ENCODE measurements around the gene ZNF621.
"Not testable (repeated sequence)": the region's sequence is repeated elsewhere in the genome, so short reads cannot be mapped to it uniquely, and the experiment has no call there.

The ZNF621 gene

DNA sequence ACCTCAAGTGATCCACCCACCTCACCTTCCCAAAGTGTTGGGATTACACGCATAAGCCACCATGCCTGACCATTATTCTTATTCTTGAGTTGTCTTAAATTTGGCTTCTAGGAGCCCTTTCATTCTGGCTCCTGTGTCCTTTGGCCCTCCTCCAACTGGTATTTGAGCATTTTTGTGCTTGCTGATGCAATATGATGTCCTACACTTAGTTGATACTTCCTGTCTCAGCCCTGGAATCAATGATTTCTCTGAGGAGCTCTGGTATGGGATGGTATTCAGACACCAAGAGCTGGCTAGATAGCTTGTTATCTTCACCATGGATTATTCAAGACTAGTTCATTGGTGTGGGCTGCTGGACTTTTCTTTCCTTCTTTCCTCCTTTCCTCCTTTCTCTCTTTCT, 25.4 kb downstream of the ZNF621 start:
- Histone ChIP-seq H3K4me2 (ENCODE audit: low read length) (no peak overlapping the region), H3K36me3 (ENCODE audit: insufficient read depth, low read length) (no peaks in the 10 kb centered on the region), H3K4me3 (ENCODE audit: low read depth, low read length, poor library complexity, severe bottlenecking) (no peak overlapping the region), H4K20me1 (ENCODE audit: insufficient read depth, low read length) (no peaks in the 10 kb centered on the region), H3F3A (ENCODE audit: insufficient read depth, low read length) (no peaks in the 10 kb centered on the region), H2AFZ (ENCODE audit: low read length) (no peak overlapping the region), H3K4me1 (ENCODE audit: insufficient read depth, low read length, severe bottlenecking) (no peaks in the 10 kb centered on the region), H3K79me2 (ENCODE audit: insufficient read depth, low read length) (no peaks in the 10 kb centered on the region), H3K27ac (ENCODE audit: low read depth, low read length, poor library complexity, severe bottlenecking) (no peak overlapping the region), H3K9me3 (ENCODE audit: low read length) (peaks cover 5% of the 10 kb centered on the region; the same call in 1 of the 2 replicates), H3K9me2 (ENCODE audit: low read depth, low read length) (no peaks in the 10 kb centered on the region), H3K27me3 (ENCODE audit: insufficient read depth, low read length) (no peaks in the 10 kb centered on the region), H3K9ac (ENCODE audit: low read length) (no peak overlapping the region)
- TF ChIP-seq, protein P1, sequence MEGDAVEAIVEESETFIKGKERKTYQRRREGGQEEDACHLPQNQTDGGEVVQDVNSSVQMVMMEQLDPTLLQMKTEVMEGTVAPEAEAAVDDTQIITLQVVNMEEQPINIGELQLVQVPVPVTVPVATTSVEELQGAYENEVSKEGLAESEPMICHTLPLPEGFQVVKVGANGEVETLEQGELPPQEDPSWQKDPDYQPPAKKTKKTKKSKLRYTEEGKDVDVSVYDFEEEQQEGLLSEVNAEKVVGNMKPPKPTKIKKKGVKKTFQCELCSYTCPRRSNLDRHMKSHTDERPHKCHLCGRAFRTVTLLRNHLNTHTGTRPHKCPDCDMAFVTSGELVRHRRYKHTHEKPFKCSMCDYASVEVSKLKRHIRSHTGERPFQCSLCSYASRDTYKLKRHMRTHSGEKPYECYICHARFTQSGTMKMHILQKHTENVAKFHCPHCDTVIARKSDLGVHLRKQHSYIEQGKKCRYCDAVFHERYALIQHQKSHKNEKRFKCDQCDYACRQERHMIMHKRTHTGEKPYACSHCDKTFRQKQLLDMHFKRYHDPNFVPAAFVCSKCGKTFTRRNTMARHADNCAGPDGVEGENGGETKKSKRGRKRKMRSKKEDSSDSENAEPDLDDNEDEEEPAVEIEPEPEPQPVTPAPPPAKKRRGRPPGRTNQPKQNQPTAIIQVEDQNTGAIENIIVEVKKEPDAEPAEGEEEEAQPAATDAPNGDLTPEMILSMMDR (IDR thresholded peaks at IDR 0.05; ENCODE audit: low read length), result no peak
- TF ChIP-seq EZH2 (IDR thresholded peaks at IDR 0.05; ENCODE audit: borderline replicate concordance, low read length), result no peak

DNA sequence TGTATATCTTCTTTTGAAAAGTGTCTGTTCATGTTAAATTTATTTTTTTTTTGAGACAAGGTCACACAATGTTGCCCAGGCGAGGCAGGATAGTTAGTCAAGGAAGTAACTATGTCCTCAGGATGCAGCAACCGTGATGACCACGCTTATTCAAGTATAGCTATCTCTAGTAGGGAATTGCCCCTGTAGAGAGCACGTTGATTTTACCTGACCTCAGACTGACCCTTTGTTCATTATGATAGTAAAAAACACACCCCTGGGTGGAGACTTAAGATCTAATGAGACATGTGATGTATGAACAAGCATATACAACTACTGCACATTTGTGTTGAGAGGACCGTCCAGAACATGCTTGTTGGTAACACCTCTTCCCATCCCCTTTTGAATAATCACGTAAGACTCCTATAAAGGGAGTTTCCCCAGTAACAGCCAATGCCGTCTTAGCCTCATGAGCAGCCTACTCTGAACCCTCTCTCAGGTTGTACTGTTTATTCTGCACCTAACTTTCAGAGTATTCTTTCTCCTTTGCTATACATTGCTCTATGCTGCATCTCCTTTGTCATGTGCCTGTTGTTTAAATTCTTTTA, 32.9 kb downstream of the ZNF621 start:
- Histone ChIP-seq H3K9me3 (ENCODE audit: low read length) (no peaks in the 10 kb centered on the region), H3F3A (ENCODE audit: insufficient read depth, low read length) (no peaks in the 10 kb centered on the region), H3K4me2 (ENCODE audit: low read length) (no peak overlapping the region), H3K4me3 (ENCODE audit: low read depth, low read length, poor library complexity, severe bottlenecking) (no peak overlapping the region), H3K36me3 (ENCODE audit: insufficient read depth, low read length) (no peaks in the 10 kb centered on the region), H3K79me2 (ENCODE audit: insufficient read depth, low read length) (no peaks in the 10 kb centered on the region), H3K9me2 (ENCODE audit: low read depth, low read length) (no peaks in the 10 kb centered on the region), H3K27ac (ENCODE audit: low read depth, low read length, poor library complexity, severe bottlenecking) (no peak overlapping the region), H3K27me3 (ENCODE audit: insufficient read depth, low read length) (no peaks in the 10 kb centered on the region), H3K9ac (ENCODE audit: low read length) (no peak overlapping the region), H3K4me1 (ENCODE audit: insufficient read depth, low read length, severe bottlenecking) (no peaks in the 10 kb centered on the region), H2AFZ (ENCODE audit: low read length) (no peak overlapping the region), H4K20me1 (ENCODE audit: insufficient read depth, low read length) (no peaks in the 10 kb centered on the region)
- TF ChIP-seq, protein P1 (IDR thresholded peaks at IDR 0.05; ENCODE audit: low read length), result no peak
- TF ChIP-seq EZH2 (IDR thresholded peaks at IDR 0.05; ENCODE audit: borderline replicate concordance, low read length), result no peak

DNA sequence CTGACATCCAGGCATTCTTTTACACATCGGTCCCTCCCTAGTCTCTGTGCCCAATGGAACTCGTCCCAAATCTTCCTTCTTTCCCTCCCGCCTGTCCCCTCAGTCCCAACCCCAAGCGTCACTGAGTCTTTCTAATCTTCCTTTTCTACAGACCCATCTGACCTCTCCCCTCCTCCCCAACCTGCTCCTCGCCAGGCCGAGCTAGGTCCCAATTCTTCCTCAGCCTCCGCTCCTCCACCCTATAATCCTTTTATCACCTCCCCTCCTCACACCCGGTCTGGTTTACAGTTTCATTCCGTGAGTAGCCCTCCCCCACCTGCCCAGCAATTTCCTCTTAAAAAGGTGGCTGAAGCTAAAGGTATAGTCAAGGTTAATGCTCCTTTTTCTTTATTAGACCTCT, 37.7 kb downstream of the ZNF621 start:
- H3K4me1 ChIP-seq (ENCODE audit: insufficient read depth, low read length, severe bottlenecking), result not testable (repeated sequence)

DNA sequence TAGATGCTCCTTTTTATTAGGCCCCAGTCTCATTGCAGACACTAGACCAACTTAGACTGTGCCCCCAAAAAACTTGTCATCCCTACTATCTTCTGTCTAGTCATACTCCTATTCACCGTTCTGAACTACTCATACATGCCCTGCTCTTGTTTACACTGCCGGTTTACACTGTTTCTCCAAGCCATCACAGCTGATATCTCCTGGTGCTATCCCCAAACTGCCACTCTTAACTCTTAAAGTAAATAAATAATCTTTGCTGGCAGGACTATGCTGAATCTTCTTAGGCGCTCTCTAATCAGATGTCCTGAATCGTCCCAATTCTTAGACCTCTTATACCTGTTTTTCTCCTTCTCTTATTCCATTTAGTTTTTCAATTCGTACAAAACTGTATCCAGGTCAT, 40.9 kb downstream of the ZNF621 start:
- H3K4me3 ChIP-seq (ENCODE audit: low read depth, low read length, poor library complexity, severe bottlenecking); H3K79me2 ChIP-seq (ENCODE audit: insufficient read depth, low read length); H2AFZ ChIP-seq (ENCODE audit: low read length); H3K9ac ChIP-seq (ENCODE audit: low read length); H3K36me3 ChIP-seq (ENCODE audit: insufficient read depth, low read length); H3K4me1 ChIP-seq (ENCODE audit: insufficient read depth, low read length, severe bottlenecking); H3K4me2 ChIP-seq (ENCODE audit: low read length); H3K9me3 ChIP-seq (ENCODE audit: low read length); H3K9me2 ChIP-seq (ENCODE audit: low read depth, low read length); H4K20me1 ChIP-seq (ENCODE audit: insufficient read depth, low read length); H3K27ac ChIP-seq (ENCODE audit: low read depth, low read length, poor library complexity, severe bottlenecking); H3F3A ChIP-seq (ENCODE audit: insufficient read depth, low read length); H3K27me3 ChIP-seq (ENCODE audit: insufficient read depth, low read length): not testable (repeated sequence)

More for the DNA sequence above, 37.7 kb downstream of the ZNF621 start:
- H3K9ac ChIP-seq (ENCODE audit: low read length); H3K27me3 ChIP-seq (ENCODE audit: insufficient read depth, low read length); H3K4me2 ChIP-seq (ENCODE audit: low read length); H2AFZ ChIP-seq (ENCODE audit: low read length); H3K9me2 ChIP-seq (ENCODE audit: low read depth, low read length); H3F3A ChIP-seq (ENCODE audit: insufficient read depth, low read length); H3K9me3 ChIP-seq (ENCODE audit: low read length); H3K36me3 ChIP-seq (ENCODE audit: insufficient read depth, low read length); H3K79me2 ChIP-seq (ENCODE audit: insufficient read depth, low read length); H4K20me1 ChIP-seq (ENCODE audit: insufficient read depth, low read length); H3K4me3 ChIP-seq (ENCODE audit: low read depth, low read length, poor library complexity, severe bottlenecking); H3K27ac ChIP-seq (ENCODE audit: low read depth, low read length, poor library complexity, severe bottlenecking): not testable (repeated sequence)
